ENCODE data around the gene ESPL1. TPM values are rescaled to one million over a fixed set of nuclear protein-coding genes. Genes with fewer than 3 reads are reported as not detected.

Gene ESPL1
- total RNA-seq, 1 experiment from 2014 or later = 61.4 TPM

GRCh38 chr12:53299454-53300180 is 31.5 kb downstream of the ESPL1 start, which contains the start of gene MYG1 (continued):
- TF ChIP-seq PRDM15 (CRISPR knock-in tag; IDR thresholded peaks at IDR 0.05) (no peak), ATF1 (CRISPR knock-in tag; IDR thresholded peaks at IDR 0.05) (no peak), E2F4 (CRISPR knock-in tag; IDR thresholded peaks at IDR 0.05; ENCODE audit: borderline replicate concordance, low read depth) (peak; percentile 67; the same call in 1 of the 2 replicates), ZNF219 (CRISPR knock-in tag; IDR thresholded peaks at IDR 0.05; ENCODE audit: borderline replicate concordance) (no peak), ZBTB43 (CRISPR knock-in tag; IDR thresholded peaks at IDR 0.05) (peak; percentile 77; the same call in 1 of the 2 replicates), CREM (CRISPR knock-in tag; IDR thresholded peaks at IDR 0.05) (peak; percentile 79; the same call in 1 of the 2 replicates), ZNF281 (CRISPR knock-in tag; IDR thresholded peaks at IDR 0.05) (no peak), FOXP1 (CRISPR knock-in tag; IDR thresholded peaks at IDR 0.05; ENCODE audit: borderline replicate concordance) (peak; percentile 98), TCF7 (CRISPR knock-in tag; IDR thresholded peaks at IDR 0.05; ENCODE audit: low read depth) (0 out of 2 replicates have a peak, but pooled peaks have one; percentile 56), FOXJ3 (CRISPR knock-in tag; IDR thresholded peaks at IDR 0.05; ENCODE audit: borderline replicate concordance) (no peak), TEAD4 (CRISPR knock-in tag; IDR thresholded peaks at IDR 0.05) (0 out of 2 replicates have a peak, but pooled peaks have one; percentile 29), HMGA2 (CRISPR knock-in tag; IDR thresholded peaks at IDR 0.05) (no peak; the same call in 1 of the 2 replicates), PRRX2 (CRISPR knock-in tag; IDR thresholded peaks at IDR 0.05) (peak; percentile 72; the same call in 1 of the 2 replicates), IRF1 (CRISPR knock-in tag; IDR thresholded peaks at IDR 0.05) (no peak; the same call in 1 of the 2 replicates), ZBTB21 (CRISPR knock-in tag; IDR thresholded peaks at IDR 0.05; ENCODE audit: borderline replicate concordance) (peak; percentile 85), TP53 (CRISPR knock-in tag; IDR thresholded peaks at IDR 0.05) (peak; percentile 76; the same call in 1 of the 2 replicates), MXD4 (CRISPR knock-in tag; IDR thresholded peaks at IDR 0.05; ENCODE audit: borderline replicate concordance) (no peak), USF1 (CRISPR knock-in tag; IDR thresholded peaks at IDR 0.05) (peak; percentile 58; the same call in 1 of the 2 replicates), GABPB1 (CRISPR knock-in tag; IDR thresholded peaks at IDR 0.05) (peak; percentile 85), NFYB (CRISPR knock-in tag; conservative IDR thresholded peaks at IDR 0.05; ENCODE audit: low read depth) (0 out of 2 replicates have a peak, but pooled peaks have one; percentile 27), MAX (CRISPR knock-in tag; IDR thresholded peaks at IDR 0.05) (peak; percentile 95), ZNF317 (CRISPR knock-in tag; IDR thresholded peaks at IDR 0.05; ENCODE audit: borderline replicate concordance, low read depth) (no peak), ESRRA (CRISPR knock-in tag; IDR thresholded peaks at IDR 0.05; ENCODE audit: borderline replicate concordance) (no peak), ZNF671 (CRISPR knock-in tag; IDR thresholded peaks at IDR 0.05) (peak; percentile 54; the same call in 1 of the 2 replicates), HMGXB4 (CRISPR knock-in tag; IDR thresholded peaks at IDR 0.05) (peak; percentile 84; the same call in 1 of the 2 replicates), SMAD4 (CRISPR knock-in tag; IDR thresholded peaks at IDR 0.05) (no peak)

Data from WTC11 (cell line).